ENCODE results near the gene TNFSF13B. TPM values are rescaled to one million over a fixed set of nuclear protein-coding genes. Genes with fewer than 3 reads are reported as not detected.

The TNFSF13B gene
- polyA plus RNA-seq, 4 donors: 2.6 to 6.9 (median 3.9) TPM

DNA sequence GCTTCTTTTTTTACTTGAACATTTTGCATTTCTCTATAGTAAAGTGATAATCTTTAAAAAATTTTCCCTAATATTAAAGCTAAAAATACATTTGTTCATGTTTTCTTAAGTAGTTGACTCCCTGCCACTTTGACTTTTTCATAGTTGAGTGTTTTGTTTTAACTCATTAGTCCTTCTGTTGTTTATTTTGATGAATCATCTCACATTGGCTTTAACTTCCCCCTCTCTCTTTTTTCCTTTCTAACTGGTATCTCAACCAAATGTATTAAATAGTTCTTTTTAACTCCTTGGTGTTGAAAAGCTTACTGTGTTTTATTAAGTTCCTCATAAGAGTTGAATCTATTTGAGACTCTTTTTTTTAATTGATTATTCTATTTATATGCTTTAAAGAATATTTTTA is 2.8 kb downstream of the TNFSF13B start:
- FAIRE-seq: no peak
- Histone ChIP-seq H3K27me3 (ENCODE audit: control insufficient read depth in 3 of 3, insufficient read depth in 3 of 3, low read length in 3 of 3) (no peaks in the 10 kb centered on the region), H3K9me3 (ENCODE audit: control insufficient read depth in 2 of 2, insufficient read depth in 1 of 2, low read depth in 1 of 2, low read length in 1 of 2) (no peaks in the 10 kb centered on the region), H3K4me1 (ENCODE audit: control insufficient read depth in 3 of 3, insufficient read depth in 2 of 3, low read depth in 1 of 3, low read length in 2 of 3) (peaks cover 0 to 6% (median 3%) of the 10 kb centered on the region in 3 donors), H3K27ac (ENCODE audit: low read depth in 1 of 3, low read length in 2 of 3) (no peak overlapping the region), H3K36me3 (ENCODE audit: control insufficient read depth in 3 of 3, insufficient read depth in 2 of 3, low read depth in 1 of 3, low read length in 3 of 3) (no peaks in the 10 kb centered on the region), H3K4me3 (ENCODE audit: low read depth in 1 of 3, low read length in 3 of 3) (no peak overlapping the region)
- no peak for DNase-seq

- Histone ChIP-seq H3K4me1 (ENCODE audit: control insufficient read depth in 3 of 3, insufficient read depth in 2 of 3, low read depth in 1 of 3, low read length in 2 of 3) (peaks cover 0 to 6% (median 3%) of the 10 kb centered on the region in 3 donors), H3K4me3 (ENCODE audit: low read depth in 1 of 3, low read length in 3 of 3) (no peak overlapping the region), H3K36me3 (ENCODE audit: control insufficient read depth in 3 of 3, insufficient read depth in 2 of 3, low read depth in 1 of 3, low read length in 3 of 3) (no peaks in the 10 kb centered on the region), H3K9me3 (ENCODE audit: control insufficient read depth in 2 of 2, insufficient read depth in 1 of 2, low read depth in 1 of 2, low read length in 1 of 2) (no peaks in the 10 kb centered on the region), H3K27me3 (ENCODE audit: control insufficient read depth in 3 of 3, insufficient read depth in 3 of 3, low read length in 3 of 3) (no peaks in the 10 kb centered on the region), H3K27ac (ENCODE audit: low read depth in 1 of 3, low read length in 2 of 3) (no peak overlapping the region)
- 85 to 96% (median 92%) methylated on average over 5 of the region's 5 CpGs for WGBS, 3 donors
- DNase-seq (no peak), FAIRE-seq (no peak)
These were observed 4.1 kb downstream of the TNFSF13B start for GRCh38 chr13:108273429-108274118.

DNA sequence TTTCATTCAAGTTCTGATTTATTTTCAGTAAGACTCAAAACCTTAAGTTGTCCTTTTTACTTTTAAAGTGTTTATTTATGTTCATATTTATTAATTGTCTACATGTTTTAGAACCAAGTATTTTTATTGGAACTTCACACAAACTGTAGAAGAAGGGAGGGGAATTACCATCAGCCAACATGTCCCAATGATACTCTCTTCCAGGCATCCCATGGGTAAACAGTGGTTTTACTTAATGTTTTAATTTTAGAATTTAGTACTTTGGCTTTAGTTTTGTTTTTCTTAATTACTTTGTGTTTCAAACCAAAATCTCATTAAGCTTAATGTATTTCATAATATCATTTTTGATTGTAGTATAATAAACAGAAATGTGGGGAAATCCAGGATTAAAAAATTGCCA is 5.2 kb downstream of the TNFSF13B start:
- no peak overlapping the region for H3K4me3 ChIP-seq (ENCODE audit: low read depth in 1 of 3, low read length in 3 of 3)
- H3K9me3 ChIP-seq (ENCODE audit: control insufficient read depth in 2 of 2, insufficient read depth in 1 of 2, low read depth in 1 of 2, low read length in 1 of 2): no peaks in the 10 kb centered on the region
- peaks cover 0 to 4% (median 3%) of the 10 kb centered on the region in 3 donors for H3K4me1 ChIP-seq (ENCODE audit: control insufficient read depth in 3 of 3, insufficient read depth in 2 of 3, low read depth in 1 of 3, low read length in 2 of 3)
- DNase-seq (no peak), FAIRE-seq (no peak)
- no peaks in the 10 kb centered on the region for H3K36me3 ChIP-seq (ENCODE audit: control insufficient read depth in 3 of 3, insufficient read depth in 2 of 3, low read depth in 1 of 3, low read length in 3 of 3)
- H3K27me3 ChIP-seq (ENCODE audit: control insufficient read depth in 3 of 3, insufficient read depth in 3 of 3, low read length in 3 of 3): no peaks in the 10 kb centered on the region
- H3K27ac ChIP-seq (ENCODE audit: low read depth in 1 of 3, low read length in 2 of 3): no peak overlapping the region

GRCh38 chr13:108276060-108276459 is 6.5 kb downstream of the TNFSF13B start:
- Histone ChIP-seq H3K4me1 (ENCODE audit: control insufficient read depth in 3 of 3, insufficient read depth in 2 of 3, low read depth in 1 of 3, low read length in 2 of 3) (peaks cover 0 to 3% (median 0%) of the 10 kb centered on the region in 3 donors), H3K27ac (ENCODE audit: low read depth in 1 of 3, low read length in 2 of 3) (no peak overlapping the region), H3K4me3 (ENCODE audit: low read depth in 1 of 3, low read length in 3 of 3) (no peak overlapping the region), H3K27me3 (ENCODE audit: control insufficient read depth in 3 of 3, insufficient read depth in 3 of 3, low read length in 3 of 3) (no peaks in the 10 kb centered on the region), H3K9me3 (ENCODE audit: control insufficient read depth in 2 of 2, insufficient read depth in 1 of 2, low read depth in 1 of 2, low read length in 1 of 2) (no peaks in the 10 kb centered on the region), H3K36me3 (ENCODE audit: control insufficient read depth in 3 of 3, insufficient read depth in 2 of 3, low read depth in 1 of 3, low read length in 3 of 3) (no peaks in the 10 kb centered on the region)
- DNase-seq: peak in 1 of 2 donors; percentile 32
- 11 to 40% (median 27%) methylated on average over 6 of the region's 6 CpGs for WGBS, 3 donors
- FAIRE-seq: no peak

DNA sequence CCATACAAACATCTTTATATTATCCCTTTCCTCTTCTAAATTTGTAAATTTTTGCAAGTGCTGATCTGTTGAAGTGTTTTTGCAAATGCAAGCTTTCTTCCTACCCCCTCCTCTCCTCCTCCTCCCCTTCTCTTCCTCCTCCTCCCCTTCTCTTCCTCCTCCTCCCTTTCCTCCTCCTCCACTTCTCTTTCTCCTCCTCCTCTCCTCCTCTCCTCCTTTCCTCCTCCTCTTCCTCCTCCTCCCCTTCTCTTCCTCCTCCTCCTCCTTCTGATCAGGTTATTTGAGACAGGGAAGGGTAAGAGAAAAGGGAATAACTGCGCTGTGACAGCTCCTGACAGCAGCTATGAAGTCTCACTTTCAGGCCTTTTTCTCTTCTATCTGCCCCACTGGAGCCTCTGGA is 8.9 kb downstream of the TNFSF13B start:
- no peaks in the 10 kb centered on the region for H3K27me3 ChIP-seq (ENCODE audit: control insufficient read depth in 3 of 3, insufficient read depth in 3 of 3, low read length in 3 of 3)

GRCh38 chr13:108281901-108282300 is 12.4 kb downstream of the TNFSF13B start:
- FAIRE-seq: no peak
- WGBS, 3 donors: 68 to 80% (median 71%) methylated on average over 4 of the region's 4 CpGs
- H3K36me3 ChIP-seq (ENCODE audit: control insufficient read depth in 3 of 3, insufficient read depth in 2 of 3, low read depth in 1 of 3, low read length in 3 of 3): no peaks in the 10 kb centered on the region

More for the DNA sequence above, 8.9 kb downstream of the TNFSF13B start:
- Histone ChIP-seq H3K4me1 (ENCODE audit: control insufficient read depth in 3 of 3, insufficient read depth in 2 of 3, low read depth in 1 of 3, low read length in 2 of 3) (peaks cover 0 to 3% (median 0%) of the 10 kb centered on the region in 3 donors), H3K9me3 (ENCODE audit: control insufficient read depth in 2 of 2, insufficient read depth in 1 of 2, low read depth in 1 of 2, low read length in 1 of 2) (no peaks in the 10 kb centered on the region), H3K36me3 (ENCODE audit: control insufficient read depth in 3 of 3, insufficient read depth in 2 of 3, low read depth in 1 of 3, low read length in 3 of 3) (no peaks in the 10 kb centered on the region), H3K27ac (ENCODE audit: low read depth in 1 of 3, low read length in 2 of 3) (no peak overlapping the region), H3K4me3 (ENCODE audit: low read depth in 1 of 3, low read length in 3 of 3) (no peak overlapping the region)
- FAIRE-seq (no peak), DNase-seq (no peak)
- 91 to 100% (median 95%) methylated on average over 1 of the region's 1 CpG for WGBS, 3 donors

DNA sequence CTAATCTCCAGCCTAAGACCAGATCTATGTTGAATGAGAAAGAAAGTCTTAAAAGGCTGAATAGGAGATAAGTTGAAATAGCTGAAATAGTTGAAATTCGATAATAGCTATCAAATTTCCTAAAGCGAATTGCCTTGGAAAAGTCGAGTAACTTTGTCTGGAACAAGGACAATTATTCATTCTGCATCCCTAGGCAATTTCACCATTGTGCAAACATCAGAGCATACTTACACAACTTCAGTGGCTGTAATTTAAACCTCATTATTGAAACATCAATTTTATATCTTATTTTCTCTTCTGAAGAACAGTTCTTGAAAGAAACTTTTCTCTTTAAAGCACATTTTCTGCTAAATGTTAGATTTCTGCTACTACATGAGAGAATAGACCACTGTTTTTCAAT is 13.6 kb downstream of the TNFSF13B start:
- no peaks in the 10 kb centered on the region for H3K36me3 ChIP-seq (ENCODE audit: control insufficient read depth in 3 of 3, insufficient read depth in 2 of 3, low read depth in 1 of 3, low read length in 3 of 3)

More at GRCh38 chr13:108281901-108282300, 12.4 kb downstream of the TNFSF13B start:
- Histone ChIP-seq H3K4me3 (ENCODE audit: low read depth in 1 of 3, low read length in 3 of 3) (no peak overlapping the region), H3K9me3 (ENCODE audit: control insufficient read depth in 2 of 2, insufficient read depth in 1 of 2, low read depth in 1 of 2, low read length in 1 of 2) (no peaks in the 10 kb centered on the region), H3K4me1 (ENCODE audit: control insufficient read depth in 3 of 3, insufficient read depth in 2 of 3, low read depth in 1 of 3, low read length in 2 of 3) (no peaks in the 10 kb centered on the region), H3K27me3 (ENCODE audit: control insufficient read depth in 3 of 3, insufficient read depth in 3 of 3, low read length in 3 of 3) (no peaks in the 10 kb centered on the region), H3K27ac (ENCODE audit: low read depth in 1 of 3, low read length in 2 of 3) (no peak overlapping the region)
- DNase-seq: no peak

GRCh38 chr13:108288741-108289140 is 19.2 kb downstream of the TNFSF13B start:
- Histone ChIP-seq H3K4me3 (ENCODE audit: low read depth in 1 of 3, low read length in 3 of 3) (no peak overlapping the region), H3K27me3 (ENCODE audit: control insufficient read depth in 3 of 3, insufficient read depth in 3 of 3, low read length in 3 of 3) (no peaks in the 10 kb centered on the region), H3K27ac (ENCODE audit: low read depth in 1 of 3, low read length in 2 of 3) (no peak overlapping the region), H3K36me3 (ENCODE audit: control insufficient read depth in 3 of 3, insufficient read depth in 2 of 3, low read depth in 1 of 3, low read length in 3 of 3) (no peaks in the 10 kb centered on the region), H3K9me3 (ENCODE audit: control insufficient read depth in 2 of 2, insufficient read depth in 1 of 2, low read depth in 1 of 2, low read length in 1 of 2) (no peaks in the 10 kb centered on the region), H3K4me1 (ENCODE audit: control insufficient read depth in 3 of 3, insufficient read depth in 2 of 3, low read depth in 1 of 3, low read length in 2 of 3) (no peaks in the 10 kb centered on the region)
- 74 to 90% (median 86%) methylated on average over 6 of the region's 6 CpGs for WGBS, 3 donors
- FAIRE-seq (no peak), DNase-seq (no peak)

More for the DNA sequence above, 13.6 kb downstream of the TNFSF13B start:
- no peaks in the 10 kb centered on the region for H3K9me3 ChIP-seq (ENCODE audit: control insufficient read depth in 2 of 2, insufficient read depth in 1 of 2, low read depth in 1 of 2, low read length in 1 of 2)
- no peak overlapping the region for H3K4me3 ChIP-seq (ENCODE audit: low read depth in 1 of 3, low read length in 3 of 3)
- H3K27me3 ChIP-seq (ENCODE audit: control insufficient read depth in 3 of 3, insufficient read depth in 3 of 3, low read length in 3 of 3): no peaks in the 10 kb centered on the region
- no peak overlapping the region for H3K27ac ChIP-seq (ENCODE audit: low read depth in 1 of 3, low read length in 2 of 3)
- H3K4me1 ChIP-seq (ENCODE audit: control insufficient read depth in 3 of 3, insufficient read depth in 2 of 3, low read depth in 1 of 3, low read length in 2 of 3): no peaks in the 10 kb centered on the region
- DNase-seq (no peak), FAIRE-seq (no peak)
- 54 to 80% (median 67%) methylated on average over 3 of the region's 3 CpGs for WGBS, 3 donors

DNA sequence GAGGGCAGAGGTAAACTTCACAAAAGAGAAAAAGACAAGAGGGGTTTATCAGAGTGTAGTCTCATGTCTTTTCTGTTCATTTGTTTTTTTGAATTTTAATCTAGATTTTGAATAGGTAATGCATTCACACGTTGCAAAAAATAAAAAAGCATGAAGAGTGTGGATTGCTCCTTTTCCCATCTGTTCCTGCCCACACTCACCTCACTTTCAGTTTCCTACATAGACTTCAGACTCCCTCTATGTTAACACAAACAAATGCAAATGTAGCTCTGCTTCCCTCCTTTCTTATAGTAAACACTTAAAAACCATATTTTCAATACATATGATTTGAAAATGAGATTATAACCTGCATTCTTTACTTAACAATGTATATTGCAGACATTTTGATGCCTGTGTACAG is 20.3 kb downstream of the TNFSF13B start:
- Histone ChIP-seq H3K27me3 (ENCODE audit: control insufficient read depth in 3 of 3, insufficient read depth in 3 of 3, low read length in 3 of 3) (no peaks in the 10 kb centered on the region), H3K9me3 (ENCODE audit: control insufficient read depth in 2 of 2, insufficient read depth in 1 of 2, low read depth in 1 of 2, low read length in 1 of 2) (no peaks in the 10 kb centered on the region), H3K27ac (ENCODE audit: low read depth in 1 of 3, low read length in 2 of 3) (no peak overlapping the region), H3K4me1 (ENCODE audit: control insufficient read depth in 3 of 3, insufficient read depth in 2 of 3, low read depth in 1 of 3, low read length in 2 of 3) (no peaks in the 10 kb centered on the region), H3K4me3 (ENCODE audit: low read depth in 1 of 3, low read length in 3 of 3) (no peak overlapping the region), H3K36me3 (ENCODE audit: control insufficient read depth in 3 of 3, insufficient read depth in 2 of 3, low read depth in 1 of 3, low read length in 3 of 3) (no peaks in the 10 kb centered on the region)
- no peak for DNase-seq
- no peak for FAIRE-seq
- WGBS, 3 donors: 8 to 19% (median 17%) methylated on average over 1 of the region's 1 CpG
